Measurements from ENCODE around the gene ZNF436.
"Not testable (repeated sequence)": the region's sequence is repeated elsewhere in the genome, so short reads cannot be mapped to it uniquely, and the experiment has no call there.

The ZNF436 gene

GRCh38 chr1:23392125-23392855, 22.7 kb upstream of the ZNF436 start:
- no peak for DNase-seq (ENCODE audit: low read depth)

GRCh38 chr1:23389837-23390321, 20.2 kb upstream of the ZNF436 start:
- no peak for DNase-seq (ENCODE audit: low read depth)

GRCh38 chr1:23387494-23387893, 17.9 kb upstream of the ZNF436 start:
- DNase-seq (ENCODE audit: low read depth) = no peak

- no peak for DNase-seq (ENCODE audit: low read depth)
Observed at GRCh38 chr1:23385119-23385621, 15.5 kb upstream of the ZNF436 start.

- DNase-seq (ENCODE audit: low read depth) = no peak
Observed at GRCh38 chr1:23384312-23385058, 14.8 kb upstream of the ZNF436 start.

GRCh38 chr1:23383577-23384311, 14.1 kb upstream of the ZNF436 start:
- DNase-seq (ENCODE audit: low read depth) = no peak

- DNase-seq (ENCODE audit: low read depth) = no peak
Observed at GRCh38 chr1:23381233-23381885, 11.7 kb upstream of the ZNF436 start.

- no peak for DNase-seq (ENCODE audit: low read depth)
Observed at GRCh38 chr1:23380719-23381118, 11.1 kb upstream of the ZNF436 start.

- DNase-seq (ENCODE audit: low read depth) = not testable (repeated sequence)
Observed at GRCh38 chr1:23380236-23380635, 10.6 kb upstream of the ZNF436 start.

GRCh38 chr1:23376890-23377811, 7.5 kb upstream of the ZNF436 start:
- no peak for DNase-seq (ENCODE audit: low read depth)

- not testable (repeated sequence) for DNase-seq (ENCODE audit: low read depth)
Observed at GRCh38 chr1:23374079-23374735, 4.6 kb upstream of the ZNF436 start.

- no peak for DNase-seq (ENCODE audit: low read depth)
Observed at GRCh38 chr1:23371987-23372880, 2.6 kb upstream of the ZNF436 start.

- DNase-seq (ENCODE audit: low read depth) = no peak
Observed at GRCh38 chr1:23370709-23371584, 1.3 kb upstream of the ZNF436 start.

- DNase-seq (ENCODE audit: low read depth) = no peak
Observed at GRCh38 chr1:23370330-23370708, 683 bp upstream of the ZNF436 start.

- peak; percentile 80 for DNase-seq (ENCODE audit: low read depth)
Observed at GRCh38 chr1:23368562-23369334, 888 bp downstream of the ZNF436 start.

- DNase-seq (ENCODE audit: low read depth) = peak; percentile 96
Observed at GRCh38 chr1:23367791-23368561, 1.7 kb downstream of the ZNF436 start.

GRCh38 chr1:23367451-23367790, 2.2 kb downstream of the ZNF436 start:
- DNase-seq (ENCODE audit: low read depth) = no peak

Measured in stimulated activated CD8-positive, alpha-beta memory T cell treated with anti-CD3 and anti-CD28 coated beads, Interleukin-4, amount 100 ng/mL, for 24 hours (primary cell).